ENCODE results near the gene SLC35G1.

Gene SLC35G1

GRCh38 chr10:93917821-93918220 is 24.0 kb downstream of the SLC35G1 start (continued):
- TF ChIP-seq CREB5 (CRISPR knock-in tag; IDR thresholded peaks at IDR 0.05; ENCODE audit: low read depth) = no peak
- no peak for TF ChIP-seq PATZ1 (CRISPR knock-in tag; IDR thresholded peaks at IDR 0.05; ENCODE audit: borderline replicate concordance)
- TF ChIP-seq TCF4 (CRISPR knock-in tag; IDR thresholded peaks at IDR 0.05; ENCODE audit: borderline replicate concordance) = no peak
- no peak for TF ChIP-seq ZC3H10 (CRISPR knock-in tag; IDR thresholded peaks at IDR 0.05)
- no peak for TF ChIP-seq ARNTL (CRISPR knock-in tag; IDR thresholded peaks at IDR 0.05; ENCODE audit: borderline replicate concordance, low read depth)
- TF ChIP-seq OSR1 (CRISPR knock-in tag; IDR thresholded peaks at IDR 0.05) = no peak
- no peak for TF ChIP-seq CSDC2 (CRISPR knock-in tag; IDR thresholded peaks at IDR 0.05)
- no peak for TF ChIP-seq GLIS3 (CRISPR knock-in tag; IDR thresholded peaks at IDR 0.05)
- TF ChIP-seq SNAI2 (CRISPR knock-in tag; IDR thresholded peaks at IDR 0.05) = no peak

- no peak for ATAC-seq
- TF ChIP-seq SNAI2 (CRISPR knock-in tag; IDR thresholded peaks at IDR 0.05) (no peak), OSR1 (CRISPR knock-in tag; IDR thresholded peaks at IDR 0.05) (no peak), ZC3H10 (CRISPR knock-in tag; IDR thresholded peaks at IDR 0.05) (no peak), ZNF565 (CRISPR knock-in tag; conservative IDR thresholded peaks at IDR 0.05; ENCODE audit: low read depth) (no peak), RARB (CRISPR knock-in tag; IDR thresholded peaks at IDR 0.05) (no peak), TOX (CRISPR knock-in tag; IDR thresholded peaks at IDR 0.05; ENCODE audit: borderline replicate concordance) (no peak), TCF4 (CRISPR knock-in tag; IDR thresholded peaks at IDR 0.05; ENCODE audit: borderline replicate concordance) (no peak), ZNF8 (CRISPR knock-in tag; IDR thresholded peaks at IDR 0.05) (no peak), GLIS3 (CRISPR knock-in tag; IDR thresholded peaks at IDR 0.05) (no peak), TSHZ2 (CRISPR knock-in tag; IDR thresholded peaks at IDR 0.05) (no peak), ARNTL (CRISPR knock-in tag; IDR thresholded peaks at IDR 0.05; ENCODE audit: borderline replicate concordance, low read depth) (no peak), CSDC2 (CRISPR knock-in tag; IDR thresholded peaks at IDR 0.05) (no peak), ESRRG (CRISPR knock-in tag; IDR thresholded peaks at IDR 0.05) (no peak)
These were observed 27.6 kb downstream of the SLC35G1 start for GRCh38 chr10:93921338-93921737.

GRCh38 chr10:93926613-93927012 is 32.8 kb downstream of the SLC35G1 start:
- ATAC-seq = peak; percentile 92
- TF ChIP-seq ZFP3 (CRISPR knock-in tag; IDR thresholded peaks at IDR 0.05) (no peak), GLIS3 (CRISPR knock-in tag; IDR thresholded peaks at IDR 0.05) (no peak), CSDC2 (CRISPR knock-in tag; IDR thresholded peaks at IDR 0.05) (no peak), SNAI2 (CRISPR knock-in tag; IDR thresholded peaks at IDR 0.05) (no peak), ARNTL (CRISPR knock-in tag; IDR thresholded peaks at IDR 0.05; ENCODE audit: borderline replicate concordance, low read depth) (no peak), CSRNP3 (CRISPR knock-in tag; IDR thresholded peaks at IDR 0.05) (0 out of 2 replicates have a peak, but pooled peaks have one; percentile 42), ZNF8 (CRISPR knock-in tag; IDR thresholded peaks at IDR 0.05) (no peak; the same call in 1 of the 2 replicates), TCF4 (CRISPR knock-in tag; IDR thresholded peaks at IDR 0.05; ENCODE audit: borderline replicate concordance) (no peak), OSR1 (CRISPR knock-in tag; IDR thresholded peaks at IDR 0.05) (no peak), ZC3H10 (CRISPR knock-in tag; IDR thresholded peaks at IDR 0.05) (peak; percentile 93), TSHZ2 (CRISPR knock-in tag; IDR thresholded peaks at IDR 0.05) (no peak), ZNF70 (CRISPR knock-in tag; IDR thresholded peaks at IDR 0.05) (no peak), ZFP30 (CRISPR knock-in tag; IDR thresholded peaks at IDR 0.05) (no peak), RARB (CRISPR knock-in tag; IDR thresholded peaks at IDR 0.05) (no peak), ZNF565 (CRISPR knock-in tag; conservative IDR thresholded peaks at IDR 0.05; ENCODE audit: low read depth) (no peak), ISL1 (CRISPR knock-in tag; IDR thresholded peaks at IDR 0.05) (peak; percentile 98), TOX (CRISPR knock-in tag; IDR thresholded peaks at IDR 0.05; ENCODE audit: borderline replicate concordance) (peak; percentile 43; the same call in 1 of the 2 replicates), BACH2 (CRISPR knock-in tag; IDR thresholded peaks at IDR 0.05; ENCODE audit: borderline replicate concordance) (no peak), CREB5 (CRISPR knock-in tag; IDR thresholded peaks at IDR 0.05; ENCODE audit: low read depth) (peak; percentile 91), PATZ1 (CRISPR knock-in tag; IDR thresholded peaks at IDR 0.05; ENCODE audit: borderline replicate concordance) (peak; percentile 90; the same call in 1 of the 2 replicates), ESRRG (CRISPR knock-in tag; IDR thresholded peaks at IDR 0.05) (no peak)
